Type B pancreatic cell (in vitro differentiated cells): Measurements from ENCODE around the gene TFR2. TPM values are rescaled to one million over a fixed set of nuclear protein-coding genes. Genes with fewer than 3 reads are reported as not detected.

Experiments
- DNase-seq: peaks from one replicate; pipeline ENCODE4 v3.0.0; 2021; ENCODE audit warnings: mixed read lengths; ENCODE audit not compliant: unreplicated experiment; ENCODE audit errors: extremely low spot score
- H3K27ac Mint-ChIP-seq: 2 replicates; pipeline ENCODE4 v1.8.0; 2021; ENCODE audit warnings: mild to moderate bottlenecking, mixed read lengths
- H3K27me3 Mint-ChIP-seq: 2 replicates; pipeline ENCODE4 v1.8.0; 2021; ENCODE audit warnings: mixed read lengths
- H3K36me3 Mint-ChIP-seq: 2 replicates; pipeline ENCODE4 v1.8.0; 2021; ENCODE audit warnings: mixed read lengths
- H3K4me1 Mint-ChIP-seq: one replicate; pipeline ENCODE4 v1.8.0; 2021; ENCODE audit warnings: mixed read lengths; ENCODE audit not compliant: unreplicated experiment
- H3K4me3 Mint-ChIP-seq: 2 replicates; pipeline ENCODE4 v1.8.0; 2021; ENCODE audit warnings: mild to moderate bottlenecking, mixed read lengths
- H3K9me3 Mint-ChIP-seq: 2 replicates; pipeline ENCODE4 v1.8.0; 2021; ENCODE audit warnings: mixed read lengths
- CTCF ChIP-seq: fragments of 200-600 bp; sonication (generic); conservative IDR thresholded peaks from 2 replicates; pipeline ENCODE4 v1.5.0; 2021; ENCODE audit warnings: antibody characterized with exemption, mild to moderate bottlenecking
- total RNA-seq: library from RNA; stranded (reverse); gene quantifications from 2 replicates; pipeline ENCODE4 v1.2.1, GENCODE V29; 2021; ENCODE audit warnings: low replicate concordance

Gene TFR2
- total RNA-seq, 1 donor from 2014 or later: 1.8 TPM

- Mint-ChIP-seq H3K36me3 (peaks cover 4% of the 10 kb centered on the region), H3K9me3 (no peaks in the 10 kb centered on the region), H3K27ac (no peak overlapping the region), H3K4me1 (peaks cover 8% of the 10 kb centered on the region), H3K27me3 (no peaks in the 10 kb centered on the region), H3K4me3 (no peak overlapping the region)
- no peak for DNase-seq
- no peak for TF ChIP-seq CTCF
These were observed 45.5 kb upstream of the TFR2 start for GRCh38 chr7:100686822-100687211.

- Mint-ChIP-seq H3K27ac (no peak overlapping the region), H3K36me3 (peaks cover 4% of the 10 kb centered on the region), H3K27me3 (no peaks in the 10 kb centered on the region), H3K4me3 (no peak overlapping the region), H3K9me3 (no peaks in the 10 kb centered on the region), H3K4me1 (peaks cover 4% of the 10 kb centered on the region)
- TF ChIP-seq CTCF: no peak
- no peak for DNase-seq
These were observed 45.0 kb upstream of the TFR2 start for GRCh38 chr7:100686201-100686821.

GRCh38 chr7:100685631-100686145, 44.3 kb upstream of the TFR2 start:
- Mint-ChIP-seq H3K4me3 (no peak overlapping the region), H3K27ac (no peak overlapping the region), H3K9me3 (no peaks in the 10 kb centered on the region), H3K27me3 (no peaks in the 10 kb centered on the region), H3K36me3 (peaks cover 4% of the 10 kb centered on the region), H3K4me1 (peaks cover 4% of the 10 kb centered on the region)
- DNase-seq: no peak
- TF ChIP-seq CTCF: no peak

- Mint-ChIP-seq H3K9me3 (no peaks in the 10 kb centered on the region), H3K36me3 (peaks cover 4% of the 10 kb centered on the region), H3K27me3 (no peaks in the 10 kb centered on the region), H3K4me1 (peaks cover 7% of the 10 kb centered on the region), H3K27ac (no peak overlapping the region), H3K4me3 (no peak overlapping the region)
- no peak for DNase-seq
- no peak for TF ChIP-seq CTCF
These were observed 43.8 kb upstream of the TFR2 start for GRCh38 chr7:100685049-100685605.

- H3K27me3 Mint-ChIP-seq: no peaks in the 10 kb centered on the region
- peaks cover 9% of the 10 kb centered on the region for H3K4me1 Mint-ChIP-seq
- H3K27ac Mint-ChIP-seq: no peak overlapping the region
- H3K4me3 Mint-ChIP-seq: no peak overlapping the region
- TF ChIP-seq CTCF: no peak
- H3K9me3 Mint-ChIP-seq: no peaks in the 10 kb centered on the region
- peaks cover 4% of the 10 kb centered on the region for H3K36me3 Mint-ChIP-seq
- DNase-seq: no peak
These were observed 43.2 kb upstream of the TFR2 start for GRCh38 chr7:100684534-100685042.
